Islet precursor cell (in vitro differentiated cells): Measurements from ENCODE around the gene HBZ.
"Not testable (repeated sequence)": the region's sequence is repeated elsewhere in the genome, so short reads cannot be mapped to it uniquely, and the experiment has no call there.

Source experiments
- DNase-seq: peaks from one replicate; pipeline ENCODE4 v3.0.0-alpha.2; 2018

The HBZ gene

DNA sequence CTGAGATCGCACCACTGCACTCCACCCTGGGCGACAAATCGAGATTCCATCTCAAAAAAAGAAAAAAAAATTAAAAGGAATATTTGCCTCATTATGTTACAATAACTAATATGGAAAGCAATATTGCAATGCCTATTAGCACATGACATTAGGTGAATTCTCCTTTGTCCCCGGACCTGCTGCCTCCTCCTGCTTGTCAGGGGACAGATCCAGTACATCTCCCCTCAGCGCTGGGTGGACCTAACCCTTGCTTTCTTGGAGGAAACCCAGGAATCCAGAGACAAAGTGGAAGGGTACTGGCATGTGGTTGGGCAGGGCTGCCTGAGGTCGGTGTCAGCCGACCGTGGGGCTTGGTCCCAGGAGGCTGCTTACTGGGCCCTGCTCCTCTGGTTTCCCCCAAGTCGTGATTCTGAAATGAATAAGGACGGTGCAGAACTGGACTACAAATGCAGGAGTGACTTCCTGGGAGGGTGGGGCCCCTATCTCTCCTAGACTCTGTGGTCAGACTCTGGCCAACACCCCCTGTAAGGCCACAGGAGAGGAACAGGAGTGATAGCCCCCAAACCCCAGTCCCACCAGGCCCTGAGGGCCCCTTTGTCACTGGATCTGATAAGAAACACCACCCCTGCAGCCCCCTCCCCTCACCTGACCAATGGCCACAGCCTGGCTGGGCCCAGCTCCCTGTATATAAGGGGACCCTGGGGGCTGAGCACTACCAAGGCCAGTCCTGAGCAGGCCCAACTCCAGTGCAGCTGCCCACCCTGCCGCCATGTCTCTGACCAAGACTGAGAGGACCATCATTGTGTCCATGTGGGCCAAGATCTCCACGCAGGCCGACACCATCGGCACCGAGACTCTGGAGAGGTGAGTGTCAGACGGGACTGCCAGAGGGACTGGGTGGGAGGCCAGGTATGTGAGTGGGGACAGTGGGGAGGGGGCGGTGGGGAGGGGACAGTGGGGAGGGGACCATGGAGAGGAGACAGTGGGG, at the start of gene HBZ:
Gene HBZ (plus strand): TSS at position 504 of the 988 bp plus-strand sequence. CDS start 266 bp downstream, at position 770.
- no peak for DNase-seq

DNA sequence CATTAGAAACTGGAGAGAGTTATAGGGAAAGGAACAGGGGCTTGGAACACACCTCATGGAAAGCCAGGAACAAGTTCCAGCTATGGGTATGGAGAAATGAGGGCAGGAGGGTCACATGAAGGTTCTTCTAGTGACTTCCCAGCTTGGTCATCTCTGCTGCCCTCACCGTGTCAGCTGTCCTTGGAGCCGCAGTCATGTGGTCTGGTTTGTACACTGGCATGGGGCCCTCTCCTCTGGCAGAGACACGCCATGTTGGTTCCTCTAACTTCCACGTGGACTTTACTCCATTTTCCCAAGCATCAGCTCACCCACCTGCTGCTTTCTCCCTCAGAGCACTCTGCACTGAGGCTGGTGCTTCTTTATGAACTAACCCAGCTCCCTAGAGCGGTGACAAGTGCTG, 48.1 kb upstream of the HBZ start:
- DNase-seq = no peak

DNA sequence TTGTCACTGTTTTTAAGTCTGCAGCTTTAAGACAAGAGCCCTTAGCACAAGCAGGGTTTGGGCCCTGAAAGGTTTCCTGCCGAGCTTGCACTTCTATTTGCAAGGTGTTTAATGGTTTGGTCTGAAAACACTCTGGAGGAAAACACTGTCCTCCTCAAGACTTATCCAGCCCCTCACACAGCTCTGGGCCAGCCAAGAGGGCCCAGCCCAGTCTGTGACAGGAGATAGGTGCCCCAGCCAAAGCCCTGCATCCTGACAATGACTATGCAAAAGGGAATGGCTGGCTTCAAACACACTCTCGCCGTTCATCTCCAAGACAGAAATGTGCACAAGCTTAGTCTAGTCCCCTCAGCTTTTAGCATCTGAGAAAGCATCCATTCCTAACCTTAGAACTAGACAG, 47.5 kb upstream of the HBZ start:
- no peak for DNase-seq

- DNase-seq = no peak
These were observed 46.9 kb upstream of the HBZ start for GRCh38 chr16:105521-105920.

GRCh38 chr16:106623-107324, 45.7 kb upstream of the HBZ start:
- peak; percentile 77 for DNase-seq

DNA sequence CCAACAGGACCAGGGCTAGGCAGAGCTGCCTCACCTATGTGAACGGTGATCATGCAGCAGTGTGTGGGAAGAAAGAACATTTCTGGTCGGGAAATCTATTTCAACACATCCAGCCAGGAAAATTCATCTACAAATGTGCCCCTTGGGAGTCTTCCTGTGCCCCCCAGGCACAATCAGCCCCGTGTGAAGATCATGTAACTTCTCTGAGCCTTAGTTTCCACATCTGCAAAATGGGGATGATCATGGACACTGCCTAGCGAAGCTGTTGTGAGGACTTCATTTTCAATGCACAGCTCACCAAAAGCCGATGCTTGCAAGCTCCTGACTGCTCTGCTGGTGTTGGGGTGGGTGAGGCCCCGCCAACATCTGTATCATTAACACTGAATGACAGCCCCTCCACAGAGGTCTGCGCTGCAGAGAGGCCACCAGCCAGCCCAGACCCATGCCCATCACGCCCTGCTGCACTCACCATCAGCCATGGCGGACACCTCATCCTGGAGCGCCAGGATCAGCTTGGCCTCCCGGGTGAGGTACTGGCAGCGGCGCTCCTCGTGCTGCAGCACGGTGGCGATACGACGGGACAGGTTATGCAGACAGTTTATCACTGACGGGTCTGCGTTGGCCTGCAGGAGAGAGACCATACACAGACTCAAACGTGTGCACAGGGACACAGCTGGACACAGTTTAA, 40.1 kb upstream of the HBZ start:
- no peak for DNase-seq

- no peak for DNase-seq
These were observed 38.1 kb upstream of the HBZ start for GRCh38 chr16:114327-114726.

GRCh38 chr16:116015-116414, 36.4 kb upstream of the HBZ start:
- DNase-seq = no peak

DNA sequence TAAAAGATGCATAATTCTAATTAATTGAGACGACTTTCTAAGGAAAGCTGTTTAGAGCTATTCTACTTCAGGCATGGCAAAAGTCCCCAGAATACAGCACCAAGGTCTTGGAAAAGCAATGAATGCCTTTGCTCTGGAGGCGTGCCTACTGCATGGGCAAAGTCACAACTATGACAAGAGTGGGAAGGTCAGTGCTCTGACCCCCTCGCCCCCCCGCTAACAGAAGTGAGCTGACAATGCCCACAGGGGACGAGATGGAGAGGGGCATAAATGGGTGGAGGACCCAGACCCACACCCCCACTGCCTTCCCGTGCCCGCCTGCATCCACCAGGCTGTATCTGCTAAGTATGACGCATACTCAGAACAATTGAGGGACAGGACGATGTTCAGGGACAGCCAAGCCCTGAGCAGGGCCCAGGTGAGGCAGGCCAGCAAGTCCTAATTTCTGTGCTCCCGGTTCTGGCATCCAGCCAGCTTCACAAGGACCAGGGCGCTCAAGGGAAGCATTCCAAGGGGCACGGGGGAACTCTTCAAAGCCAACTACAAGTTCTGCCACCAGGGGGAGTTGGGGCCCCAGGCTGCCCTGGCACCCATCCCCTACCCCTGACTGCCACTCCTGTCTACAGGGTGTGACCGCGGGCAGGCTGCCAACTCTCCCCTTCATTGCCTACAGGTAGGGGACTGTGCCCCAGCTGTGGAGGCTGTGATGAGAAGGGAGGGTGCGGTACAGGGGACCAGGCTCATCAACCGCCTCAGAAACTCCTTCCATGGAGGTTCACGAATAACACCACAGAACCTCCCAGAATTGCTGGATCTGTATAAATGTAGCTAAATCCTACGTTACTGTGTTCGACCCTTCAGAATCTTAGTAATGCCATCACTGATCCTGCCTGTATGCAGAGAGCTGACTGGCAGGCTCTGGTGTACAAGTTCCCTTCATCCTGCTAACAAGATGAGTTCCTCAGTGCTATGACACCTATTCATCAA, 34.8 kb upstream of the HBZ start:
- DNase-seq = peak; percentile 75

- DNase-seq = no peak
These were observed 33.6 kb upstream of the HBZ start for GRCh38 chr16:118857-119256.

- DNase-seq = no peak
These were observed 33.1 kb upstream of the HBZ start for GRCh38 chr16:119295-119694.

GRCh38 chr16:119835-120491, 32.5 kb upstream of the HBZ start:
- DNase-seq = no peak

GRCh38 chr16:120756-121155, 31.7 kb upstream of the HBZ start:
- DNase-seq = no peak

GRCh38 chr16:122361-122760, 30.1 kb upstream of the HBZ start:
- DNase-seq = no peak

- not testable (repeated sequence) for DNase-seq
These were observed 28.7 kb upstream of the HBZ start for GRCh38 chr16:123558-124350.

DNA sequence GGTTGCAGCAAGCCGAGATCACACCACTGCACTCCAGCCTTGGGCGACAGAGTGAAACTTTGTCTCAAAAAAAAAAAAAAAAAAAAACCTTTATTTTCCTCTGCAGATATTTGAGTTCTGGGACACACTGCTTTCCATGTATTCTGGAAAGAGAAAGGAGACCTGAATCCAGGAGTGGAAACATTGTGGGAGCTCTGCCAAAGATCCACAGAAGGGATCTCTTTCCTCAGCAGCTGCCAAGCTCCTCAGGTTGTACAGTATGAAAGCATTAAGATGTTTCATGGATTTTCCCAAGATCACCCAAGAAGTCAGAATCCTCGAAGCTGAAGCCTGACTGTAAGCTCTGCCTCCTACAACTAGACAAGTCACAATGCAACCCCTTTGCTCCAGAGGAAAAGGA, 27.4 kb upstream of the HBZ start:
- DNase-seq = no peak

DNA sequence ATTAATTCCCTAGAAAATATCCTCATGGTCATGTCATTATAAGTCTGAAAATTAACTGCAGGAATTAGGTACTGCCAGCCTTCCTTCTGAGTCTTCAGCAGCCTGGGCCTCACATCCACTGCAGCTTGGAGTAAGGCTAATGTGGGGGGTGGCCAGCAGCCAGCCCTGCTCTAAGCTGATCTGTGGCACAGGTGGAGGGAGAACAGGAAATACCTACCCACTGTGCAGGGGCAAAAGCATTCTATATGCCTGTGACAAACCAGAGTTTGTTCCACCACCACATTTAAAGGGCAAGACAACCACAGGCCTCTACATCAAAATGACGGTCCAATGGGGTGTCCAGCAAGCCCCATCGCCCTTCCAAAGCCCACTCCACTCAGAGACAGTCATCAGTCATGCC, 23.4 kb upstream of the HBZ start:
- DNase-seq = no peak

DNA sequence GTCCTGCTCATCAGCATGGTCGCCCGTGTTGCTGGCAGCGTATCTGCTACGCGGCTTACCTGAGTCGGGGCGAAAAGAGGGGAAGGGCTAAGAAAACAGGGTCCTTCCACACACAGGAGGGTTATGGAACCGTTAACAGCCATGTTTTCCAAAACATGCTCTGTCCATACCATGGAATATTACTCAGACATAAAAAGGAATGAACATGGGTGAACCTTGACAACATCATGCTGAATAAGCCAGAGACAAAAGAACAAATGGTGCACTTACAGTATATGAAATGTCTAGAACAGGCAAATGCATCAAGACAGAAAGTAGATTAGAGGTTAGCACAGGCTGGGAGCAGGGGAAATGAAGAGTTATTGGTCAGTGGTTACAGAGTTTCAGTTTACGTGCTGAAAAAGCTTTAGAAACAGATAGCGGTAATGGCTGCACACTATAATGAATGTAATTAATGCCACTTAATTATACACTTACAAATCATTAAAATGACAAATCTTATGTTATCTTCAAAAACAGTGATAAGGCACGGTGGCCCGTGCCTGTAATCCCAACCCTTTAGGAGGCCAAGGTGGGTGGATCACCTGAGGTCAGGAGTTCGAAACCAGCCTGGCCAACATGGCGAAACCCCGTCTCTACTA, 21.8 kb upstream of the HBZ start:
- no peak for DNase-seq

GRCh38 chr16:132120-132519, 20.3 kb upstream of the HBZ start:
- no peak for DNase-seq

- DNase-seq = no peak
These were observed 18.7 kb upstream of the HBZ start for GRCh38 chr16:133716-134115.
